ENCODE measurements around the gene SLC13A4. TPM values are rescaled to one million over a fixed set of nuclear protein-coding genes. Genes with fewer than 3 reads are reported as not detected.

SLC13A4 gene
- total RNA-seq, 2 experiments from 2014 or later = not detected

DNA sequence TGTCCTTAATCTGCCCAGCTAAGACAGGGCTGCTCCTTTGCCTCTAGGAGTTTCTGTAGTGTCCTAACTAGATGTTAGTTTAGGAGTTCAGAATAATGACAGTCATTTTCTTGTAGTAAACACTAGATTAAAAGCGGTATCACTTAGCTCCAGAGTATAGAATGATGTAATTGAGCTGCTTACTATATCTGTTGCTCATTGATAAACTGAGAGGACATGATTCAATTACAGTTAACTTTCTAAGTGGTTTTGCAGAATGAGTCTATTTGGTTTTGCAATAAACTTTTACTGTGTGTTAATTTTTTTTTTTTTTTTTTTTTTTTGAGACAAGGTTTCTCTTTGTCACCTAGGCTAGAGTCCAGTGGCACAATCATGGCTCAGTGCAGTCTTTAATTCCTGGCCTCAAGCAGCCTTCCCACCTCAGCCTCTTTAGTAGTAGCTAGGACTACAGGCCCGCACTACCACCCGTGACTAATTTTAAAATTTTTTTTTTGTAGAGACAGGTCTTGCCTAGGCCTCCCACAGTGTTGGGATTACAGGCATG lies 63.9 kb downstream of the SLC13A4 start:
- Mint-ChIP-seq H3K27me3 (no peaks in the 10 kb centered on the region), H3K27ac (peak overlapping the region; percentile 82), H3K4me3 (peak overlapping the region; percentile 95), H3K36me3 (peaks cover 15% of the 10 kb centered on the region), H3K9me3 (no peaks in the 10 kb centered on the region), H3K4me1 (ENCODE audit: low read depth) (peaks cover 52% of the 10 kb centered on the region)
- POLR2A ChIA-PET = no interaction called here
- DNase-seq = peak; percentile 15
- intact Hi-C loops (cut with micrococcal nuclease) = loop anchor here (1.0 to 10.0 kb wide), 9 partner anchors 17 to 1017 kb away; partner anchors contain the start of genes BPGM, MTPN, TMEM140 and WDR91
- CTCF ChIA-PET = interaction anchor here (1.4 to 7.7 kb wide), 2 partner anchors 9 to 19 kb away, joined by 11 to 40 read pairs; no protein-coding TSS in a partner anchor

DNA sequence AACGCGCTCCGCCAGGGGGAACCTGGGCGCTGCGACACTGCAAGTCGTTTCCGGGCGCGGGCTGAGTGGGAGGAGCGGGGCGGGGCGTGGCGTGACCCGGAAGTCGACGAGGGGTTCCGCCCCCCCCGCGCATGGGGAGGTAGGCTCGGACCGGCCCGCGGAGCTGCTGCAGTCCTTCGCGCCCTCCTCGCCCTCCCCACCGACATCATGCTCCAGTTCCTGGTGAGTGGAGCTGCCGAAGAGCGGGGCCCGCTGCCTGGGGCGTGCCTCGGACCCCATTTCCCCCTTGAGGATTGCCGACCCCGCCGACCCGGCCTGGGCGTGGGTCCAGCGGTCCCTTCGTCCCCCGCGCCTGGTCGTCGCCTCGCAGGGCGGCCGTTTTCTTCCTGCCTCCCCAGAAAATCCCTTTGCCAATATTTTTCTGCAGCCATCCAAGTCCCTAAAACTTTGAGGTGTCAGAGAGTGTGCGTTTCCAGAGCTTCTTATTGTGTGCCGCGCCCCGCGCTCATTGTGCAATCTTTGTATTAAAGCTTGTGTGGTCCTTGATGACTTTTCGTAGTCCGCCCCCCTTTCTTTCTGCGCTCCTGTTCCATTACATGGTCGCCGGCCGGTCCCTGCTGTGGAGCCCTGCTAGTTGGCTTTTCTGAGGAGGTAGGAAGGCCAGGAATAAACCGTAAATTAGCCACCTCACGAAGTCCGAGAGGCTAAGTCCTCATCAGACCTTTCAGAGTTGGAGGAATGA lies 65.4 kb downstream of the SLC13A4 start, which contains the start of gene STMP1:
Gene STMP1 (plus strand): TSS at position 142 of the 742 bp plus-strand sequence.
- Mint-ChIP-seq H3K36me3 (peaks cover 3% of the 10 kb centered on the region), H3K27ac (peak within 1 kb of the TSS; percentile 96), H3K4me1 (ENCODE audit: low read depth) (peaks cover 41% of the 10 kb centered on the region), H3K9me3 (no peaks in the 10 kb centered on the region), H3K27me3 (no peaks in the 10 kb centered on the region), H3K4me3 (peak within 1 kb of the TSS; percentile 95)
- intact Hi-C loops (cut with micrococcal nuclease) = loop anchor here (1.0 to 10.0 kb wide), 10 partner anchors 105 to 1015 kb away; partner anchors contain the start of genes BPGM, CNOT4, NUP205 and TMEM140
- ChIA-PET POLR2A (interaction anchor here (0.7 to 2.3 kb wide), 4 partner anchors 19 to 452 kb away, joined by 3 to 11 read pairs (median 5); no protein-coding TSS in a partner anchor), CTCF (interaction anchor here (0.6 to 7.7 kb wide), 9 partner anchors 8 to 514 kb away, joined by 3 to 40 read pairs (median 4); partner anchors contain the start of gene TMEM140)
- DNase-seq = peak; percentile 97

DNA sequence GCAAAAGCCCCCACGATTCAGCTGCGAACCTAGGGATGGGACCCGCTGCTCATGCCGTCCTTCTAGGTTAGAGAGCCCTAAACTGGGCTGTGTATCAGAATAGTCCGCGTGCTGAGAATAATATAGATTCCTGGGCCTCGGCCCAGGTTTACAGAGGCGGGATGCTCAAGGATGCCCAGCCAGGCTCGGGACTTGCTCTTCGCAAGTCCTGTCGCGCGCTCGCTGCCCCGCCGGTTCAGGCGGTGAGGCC lies 65.9 kb downstream of the SLC13A4 start:
- POLR2A ChIA-PET = interaction anchor here (0.7 to 2.3 kb wide), 5 partner anchors 17 to 452 kb away, joined by 3 to 11 read pairs (median 3); no protein-coding TSS in a partner anchor
- H3K9me3 Mint-ChIP-seq = no peaks in the 10 kb centered on the region
- intact Hi-C loops (cut with micrococcal nuclease) = loop anchor here (1.0 to 10.0 kb wide), 10 partner anchors 105 to 1015 kb away; partner anchors contain the start of genes BPGM, CNOT4, NUP205 and TMEM140

DNA sequence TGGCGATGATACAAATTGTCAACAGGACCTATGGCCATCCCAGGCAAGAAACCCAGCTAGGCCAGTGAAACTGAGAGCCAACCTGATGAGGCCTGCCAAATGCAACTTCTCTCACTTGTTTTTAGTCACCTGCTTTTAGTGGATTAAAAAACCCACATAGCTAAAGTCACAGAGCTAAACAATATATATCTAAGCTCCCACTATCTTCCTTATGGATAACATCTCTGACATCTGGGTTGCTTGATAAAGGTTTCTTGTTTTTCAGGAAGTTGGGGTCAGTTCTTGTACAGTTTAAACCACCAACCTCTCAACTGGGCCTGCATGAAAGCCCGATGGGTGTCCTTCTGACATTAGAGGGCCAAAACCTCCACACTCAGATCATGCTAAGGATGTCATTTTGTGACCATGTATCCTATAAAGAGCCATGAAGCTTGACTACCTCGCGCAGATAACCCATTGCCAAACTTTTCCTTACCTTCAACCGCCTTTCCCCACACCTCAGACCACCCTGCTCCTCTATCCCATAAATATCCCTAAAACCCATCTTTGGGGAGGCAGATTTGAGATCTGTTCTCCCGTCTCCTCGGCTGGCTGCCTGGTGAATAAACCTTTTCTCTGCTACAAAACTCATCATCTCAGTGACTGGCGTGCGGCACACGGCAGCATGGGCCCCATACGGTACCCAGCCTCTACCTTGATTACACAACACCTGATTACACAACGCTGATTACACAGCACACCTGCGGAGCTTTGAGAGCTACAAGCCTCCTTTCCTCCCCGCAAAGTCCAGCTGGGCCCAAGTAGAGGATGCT lies 66.5 kb downstream of the SLC13A4 start:
- H3K27ac Mint-ChIP-seq = peak overlapping the region; percentile 96
- no peak for DNase-seq
- ChIA-PET CTCF (interaction anchor here (0.6 to 7.7 kb wide), 4 partner anchors 11 to 50 kb away, joined by 3 to 40 read pairs (median 10); no protein-coding TSS in a partner anchor), POLR2A (interaction anchor here (1.1 to 2.3 kb wide), 4 partner anchors 17 to 371 kb away, joined by 3 to 11 read pairs (median 4); no protein-coding TSS in a partner anchor)
- peaks cover 37% of the 10 kb centered on the region for H3K4me1 Mint-ChIP-seq (ENCODE audit: low read depth)
- peak overlapping the region; percentile 95 for H3K4me3 Mint-ChIP-seq
- H3K27me3 Mint-ChIP-seq = no peaks in the 10 kb centered on the region
- intact Hi-C loops (cut with micrococcal nuclease) = loop anchor here (1.0 to 10.0 kb wide), 10 partner anchors 104 to 1014 kb away; partner anchors contain the start of genes BPGM, CNOT4, NUP205 and TMEM140
- H3K36me3 Mint-ChIP-seq = peaks cover 3% of the 10 kb centered on the region
- H3K9me3 Mint-ChIP-seq = no peaks in the 10 kb centered on the region

More for the DNA sequence above, 65.9 kb downstream of the SLC13A4 start:
- CTCF ChIA-PET = interaction anchor here (1.0 to 7.7 kb wide), 6 partner anchors 12 to 514 kb away, joined by 3 to 40 read pairs (median 6); partner anchors contain the start of gene TMEM140
- peaks cover 3% of the 10 kb centered on the region for H3K36me3 Mint-ChIP-seq
- no peaks in the 10 kb centered on the region for H3K27me3 Mint-ChIP-seq
- peaks cover 41% of the 10 kb centered on the region for H3K4me1 Mint-ChIP-seq (ENCODE audit: low read depth)
- peak overlapping the region; percentile 96 for H3K27ac Mint-ChIP-seq
- no peak for DNase-seq
- peak overlapping the region; percentile 95 for H3K4me3 Mint-ChIP-seq

DNA sequence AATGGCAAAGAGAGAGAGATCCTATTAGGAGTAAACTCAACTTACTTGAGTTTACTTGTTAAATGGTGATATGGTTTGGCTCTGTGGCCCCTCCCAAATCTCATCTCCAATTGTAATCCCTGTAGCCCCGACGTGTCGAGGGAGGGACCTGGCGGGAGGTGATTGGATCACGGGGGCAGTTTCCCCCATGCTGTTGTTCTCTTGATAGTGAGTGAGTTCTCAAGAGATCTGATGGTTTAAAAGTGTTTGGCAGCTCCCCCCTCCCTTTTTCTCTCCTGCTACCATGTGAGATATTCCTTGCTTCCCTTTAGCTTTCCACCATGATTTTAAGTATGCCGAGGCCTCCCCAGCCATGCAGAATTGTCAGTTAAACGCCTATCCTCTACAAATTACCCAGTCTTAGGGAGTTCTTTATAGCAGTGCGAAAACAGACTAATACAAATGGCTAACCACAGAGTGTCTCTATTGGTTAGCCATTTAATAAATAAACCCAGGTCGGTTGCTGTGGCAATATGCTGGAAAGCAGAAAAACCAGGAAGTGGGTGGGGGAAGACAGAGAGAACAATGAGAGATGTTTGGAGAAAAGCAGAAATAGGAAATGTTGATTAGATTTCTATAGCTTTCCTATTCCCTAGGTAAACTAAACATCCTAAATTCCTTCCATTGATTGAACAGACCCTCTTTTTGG lies 68.7 kb downstream of the SLC13A4 start:
- peaks cover 1% of the 10 kb centered on the region for H3K36me3 Mint-ChIP-seq
- no peaks in the 10 kb centered on the region for H3K27me3 Mint-ChIP-seq
- H3K4me3 Mint-ChIP-seq = no peak overlapping the region
- CTCF ChIA-PET = interaction anchor here (1.2 to 7.7 kb wide), 2 partner anchors 14 to 38 kb away, joined by 3 to 40 read pairs; no protein-coding TSS in a partner anchor
- H3K9me3 Mint-ChIP-seq = no peaks in the 10 kb centered on the region
- peaks cover 18% of the 10 kb centered on the region for H3K4me1 Mint-ChIP-seq (ENCODE audit: low read depth)
- POLR2A ChIA-PET = no interaction called here
- no peak overlapping the region for H3K27ac Mint-ChIP-seq
- DNase-seq = no peak
- intact Hi-C loops (cut with micrococcal nuclease) = no loop called here

DNA sequence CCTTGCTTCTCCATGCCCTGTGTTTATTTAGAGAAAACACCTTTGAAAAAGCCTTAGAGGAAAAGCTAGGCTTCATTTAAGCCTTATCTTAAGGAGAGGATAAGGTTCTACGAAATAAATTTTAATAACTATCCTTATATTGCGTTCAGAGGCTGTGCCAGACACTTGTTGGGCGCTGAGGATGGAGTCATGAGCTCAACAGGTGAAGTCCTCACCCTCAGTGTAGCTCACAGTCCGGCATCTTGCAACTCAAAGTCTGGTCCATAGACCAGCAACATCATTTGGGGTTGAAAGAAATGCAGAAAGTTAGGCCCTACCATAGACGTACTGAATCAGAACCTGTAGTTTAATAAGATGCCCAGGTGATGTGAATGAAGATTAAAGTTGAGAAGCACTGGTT lies 69.4 kb downstream of the SLC13A4 start:
- Mint-ChIP-seq H3K4me1 (ENCODE audit: low read depth) (peaks cover 12% of the 10 kb centered on the region), H3K9me3 (no peaks in the 10 kb centered on the region), H3K27me3 (no peaks in the 10 kb centered on the region), H3K4me3 (no peak overlapping the region), H3K36me3 (peaks cover 1% of the 10 kb centered on the region), H3K27ac (no peak overlapping the region)
- POLR2A ChIA-PET = no interaction called here
- CTCF ChIA-PET = interaction anchor here (7.7 kb wide), 1 partner anchor 13 kb away, joined by 40 read pairs; no protein-coding TSS in a partner anchor
- intact Hi-C loops (cut with micrococcal nuclease) = no loop called here
- no peak for DNase-seq

DNA sequence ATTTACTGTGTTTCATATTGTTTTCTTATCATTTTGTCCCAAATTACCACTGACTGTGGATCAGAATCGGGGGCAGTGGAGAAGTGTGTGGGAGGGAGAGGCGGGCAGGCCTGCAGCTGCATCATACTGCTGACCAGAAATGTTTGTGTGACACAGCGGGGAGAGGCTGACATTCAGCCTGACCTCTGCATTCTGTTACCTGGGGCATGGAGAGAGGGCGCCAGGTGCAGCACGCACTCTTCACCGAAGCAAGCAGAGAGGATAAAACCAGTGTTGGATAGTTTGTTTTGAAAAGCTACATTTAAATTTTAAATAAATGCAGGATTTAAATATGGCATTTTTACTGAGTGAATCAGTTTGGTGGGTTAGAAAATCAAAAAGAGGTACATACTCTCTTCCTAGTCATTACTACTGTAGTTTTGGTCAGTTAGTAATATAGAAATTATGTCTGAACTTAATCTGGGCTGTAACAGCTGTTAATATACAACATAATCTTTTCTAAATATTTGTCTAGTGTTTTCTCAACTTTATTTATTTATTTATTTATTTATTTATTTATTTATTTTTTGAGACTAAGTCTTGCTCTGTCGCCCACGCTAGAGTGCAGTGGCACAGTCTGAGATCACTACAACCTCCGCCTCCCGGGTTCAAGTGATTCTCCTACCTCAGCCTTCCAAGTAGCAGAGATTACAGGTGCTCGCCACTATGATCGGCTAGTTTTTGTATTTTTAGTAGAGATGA lies 74.5 kb downstream of the SLC13A4 start:
- H3K36me3 Mint-ChIP-seq = no peaks in the 10 kb centered on the region
- DNase-seq = no peak
- no peak overlapping the region for H3K4me3 Mint-ChIP-seq
- intact Hi-C loops (cut with micrococcal nuclease) = no loop called here
- CTCF ChIA-PET = no interaction called here
- H3K9me3 Mint-ChIP-seq = no peaks in the 10 kb centered on the region
- no peaks in the 10 kb centered on the region for H3K4me1 Mint-ChIP-seq (ENCODE audit: low read depth)
- no peaks in the 10 kb centered on the region for H3K27me3 Mint-ChIP-seq
- H3K27ac Mint-ChIP-seq = no peak overlapping the region
- POLR2A ChIA-PET = no interaction called here

DNA sequence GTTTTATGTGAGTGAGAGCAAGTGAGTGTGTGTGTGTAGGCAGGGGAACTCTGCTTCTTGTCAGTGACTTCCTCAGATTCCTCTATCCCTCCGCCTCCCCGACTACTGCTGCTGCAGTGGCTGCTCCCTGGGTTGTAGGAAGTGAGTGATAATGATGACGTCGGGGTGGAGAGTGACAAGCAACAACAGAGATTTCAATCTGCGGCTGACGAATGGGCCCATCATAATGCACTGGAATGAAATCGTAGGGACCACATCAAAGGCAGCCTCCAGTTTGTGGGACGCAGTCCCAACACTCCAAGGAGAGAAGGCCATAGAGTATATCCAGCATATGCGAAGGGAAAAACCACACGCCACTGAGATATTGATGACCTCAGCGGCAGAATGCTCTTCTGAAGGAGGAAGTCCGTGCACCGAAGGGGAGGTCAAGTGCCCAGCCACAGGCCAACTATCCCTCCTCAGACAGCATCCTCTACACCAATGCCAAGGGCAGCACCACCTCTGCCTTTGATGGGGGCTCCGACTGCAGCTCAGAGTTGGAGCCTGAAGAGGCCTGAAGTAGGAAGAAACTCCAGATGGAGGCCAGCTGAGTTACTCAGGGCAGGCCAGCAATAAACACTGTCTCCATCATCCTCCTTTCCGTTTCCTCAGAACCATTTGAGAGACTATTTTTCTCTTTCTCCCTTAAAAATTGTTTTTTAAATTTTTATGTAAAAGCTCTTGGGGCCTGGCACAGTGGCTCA lies 77.0 kb downstream of the SLC13A4 start:
- Mint-ChIP-seq H3K4me1 (ENCODE audit: low read depth) (no peaks in the 10 kb centered on the region), H3K27me3 (no peaks in the 10 kb centered on the region), H3K36me3 (peaks cover 7% of the 10 kb centered on the region), H3K4me3 (no peak overlapping the region), H3K27ac (peak overlapping the region; percentile 16), H3K9me3 (no peaks in the 10 kb centered on the region)
- ChIA-PET CTCF (interaction anchor here (1.1 kb wide), 1 partner anchor 10 kb away, joined by 3 read pairs; no protein-coding TSS in a partner anchor), POLR2A (no interaction called here)
- intact Hi-C loops (cut with micrococcal nuclease) = no loop called here
- no peak for DNase-seq

DNA sequence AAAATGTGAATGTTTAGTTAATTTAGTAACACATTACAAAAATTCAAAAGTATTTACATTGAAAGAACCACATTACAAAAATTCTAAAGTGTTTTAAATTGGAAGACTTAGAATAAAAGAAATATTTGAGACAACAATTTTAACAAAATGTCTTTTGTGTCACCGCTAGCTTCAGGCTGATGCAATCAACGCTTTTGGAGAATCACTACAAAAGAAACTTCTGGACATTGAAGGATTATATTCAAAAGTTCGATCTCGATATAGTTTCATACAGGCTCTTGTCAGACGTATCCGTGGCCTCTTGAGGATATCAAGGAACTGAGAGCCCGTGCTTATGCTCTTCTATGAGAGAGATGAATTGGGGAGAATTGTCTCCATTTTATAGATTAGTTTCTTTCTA lies 79.8 kb downstream of the SLC13A4 start:
- ChIA-PET POLR2A (no interaction called here), CTCF (no interaction called here)
- no peaks in the 10 kb centered on the region for H3K4me1 Mint-ChIP-seq (ENCODE audit: low read depth)
- H3K36me3 Mint-ChIP-seq = peaks cover 24% of the 10 kb centered on the region
- no peak overlapping the region for H3K27ac Mint-ChIP-seq
- H3K9me3 Mint-ChIP-seq = no peaks in the 10 kb centered on the region
- no peak overlapping the region for H3K4me3 Mint-ChIP-seq
- H3K27me3 Mint-ChIP-seq = no peaks in the 10 kb centered on the region
- intact Hi-C loops (cut with micrococcal nuclease) = no loop called here
- no peak for DNase-seq

DNA sequence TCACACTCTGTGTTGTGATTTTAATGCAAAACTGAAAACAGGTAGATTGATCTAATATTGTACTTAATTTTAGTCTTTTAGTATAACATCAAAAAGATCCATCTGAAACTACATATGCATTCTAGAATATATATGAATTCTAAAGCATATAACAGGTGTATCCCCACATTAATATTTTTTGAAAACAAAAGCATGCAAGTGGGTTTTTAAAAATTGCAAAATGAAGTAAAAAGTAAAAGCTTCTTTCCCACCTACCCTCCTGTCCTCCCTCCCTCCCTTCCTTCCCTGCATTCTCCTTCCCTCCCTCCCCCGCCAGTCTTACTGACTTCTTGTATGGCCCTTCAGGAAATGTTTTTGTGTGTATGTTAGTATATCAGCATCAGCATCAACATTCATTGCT lies 80.2 kb downstream of the SLC13A4 start:
- DNase-seq = no peak
- ChIA-PET POLR2A (no interaction called here), CTCF (interaction anchor here (5.4 kb wide), 1 partner anchor 366 kb away, joined by 61 read pairs; no protein-coding TSS in a partner anchor)
- Mint-ChIP-seq H3K36me3 (peaks cover 24% of the 10 kb centered on the region), H3K9me3 (no peaks in the 10 kb centered on the region), H3K4me3 (no peak overlapping the region), H3K27ac (no peak overlapping the region), H3K4me1 (ENCODE audit: low read depth) (no peaks in the 10 kb centered on the region), H3K27me3 (no peaks in the 10 kb centered on the region)
- intact Hi-C loops (cut with micrococcal nuclease) = no loop called here

Measured in activated CD4-positive, alpha-beta memory T cell treated with anti-CD3 and anti-CD28 coated beads for 36 hours (primary cell).